Naive thymus-derived CD8-positive, alpha-beta T cell (primary cell): Measurements from ENCODE around the gene TUBGCP2. TPM values are rescaled to one million over a fixed set of nuclear protein-coding genes. Genes with fewer than 3 reads are reported as not detected.
A peak's percentile ranks its signal among the peaks of the same experiment; 100 is the strongest.

Experiments used
- ATAC-seq, 2 donors: fragments of 150-1000 bp; cut with Tn5 transposase in 1 of 2; sonication (Bioruptor Pico), chemical (Tn5 transposase) in 1 of 2; 1 replicate in 1 of 2; 2 replicates in 1 of 2; pipeline ENCODE4 v1.10.0; 2021; ENCODE audit warnings: mild to moderate bottlenecking in 2 of 2, moderate library complexity in 2 of 2
- POLR2A ChIA-PET: fragments of 350-600 bp; sonication (Branson Sonifier 250); formaldehyde crosslinking; loops from one replicate; lab custom pipeline; 2021; ENCODE audit warnings: antibody characterized with exemption; lab: Charles Lee
- DNase-seq, 10 donors: peaks; one replicate each; pipeline versions ENCODE4 v3.0.0 to v3.0.0-alpha.2; 2020 to 2022
- H3K27ac Mint-ChIP-seq, 10 donors: one replicate each; pipeline ENCODE4 v1.8.0; 2020 to 2022; ENCODE audit warnings: mild to moderate bottlenecking in 10 of 10, mixed read lengths in 10 of 10, moderate library complexity in 4 of 10, inconsistent platforms in 1 of 10
- H3K27me3 Mint-ChIP-seq, 5 donors: one replicate each; pipeline ENCODE4 v1.8.0; 2021 to 2022; ENCODE audit warnings: mixed read lengths in 5 of 5
- H3K36me3 Mint-ChIP-seq, 3 donors: one replicate each; pipeline ENCODE4 v1.8.0; 2020 to 2022; ENCODE audit warnings: mixed read lengths in 3 of 3, mild to moderate bottlenecking in 2 of 3, inconsistent platforms in 1 of 3
- H3K4me1 Mint-ChIP-seq, 4 donors: one replicate each; pipeline ENCODE4 v1.8.0; 2021 to 2022; ENCODE audit warnings: mixed read lengths in 4 of 4
- H3K4me3 Mint-ChIP-seq, 10 donors: one replicate each; pipeline ENCODE4 v1.8.0; 2020 to 2022; ENCODE audit warnings: mild to moderate bottlenecking in 10 of 10, mixed read lengths in 10 of 10, moderate library complexity in 6 of 10, inconsistent platforms in 1 of 10
- H3K9me3 Mint-ChIP-seq, 9 donors: one replicate each; pipeline ENCODE4 v1.8.0; 2020 to 2022; ENCODE audit warnings: mixed read lengths in 9 of 9, mild to moderate bottlenecking in 3 of 9, inconsistent platforms in 1 of 9, moderate library complexity in 1 of 9
- polyA plus RNA-seq, 3 donors: library from polyadenylated mRNA; unstranded; fragments of 300-500 nt; fragmentation: Illumina TruSeq; gene quantifications; one replicate each; pipeline ENCODE4 v1.2.3, GENCODE V29; 2021
- total RNA-seq, 8 experiments: library from RNA in 2 of 8; stranded (reverse) in 2 of 8; gene quantifications; one replicate each; pipeline ENCODE4 v1.2.3 and lab custom pipeline; 2021 to 2026

The TUBGCP2 gene
- total and polyA plus RNA-seq, 5 experiments from 2014 or later: 24.7 to 72.9 (median 35.6) TPM

GRCh38 chr10:133339708-133340380 lies 31.2 kb upstream of the TUBGCP2 start:
- peaks cover 2 to 5% (median 3%) of the 10 kb centered on the region in 4 donors for H3K4me1 Mint-ChIP-seq
- ATAC-seq: no peak
- no peaks in the 10 kb centered on the region for H3K9me3 Mint-ChIP-seq
- H3K27ac Mint-ChIP-seq: no peak overlapping the region
- H3K27me3 Mint-ChIP-seq: peaks cover 11 to 27% (median 18%) of the 10 kb centered on the region in 5 donors
- no peak overlapping the region for H3K4me3 Mint-ChIP-seq
- no peaks in the 10 kb centered on the region for H3K36me3 Mint-ChIP-seq
- DNase-seq: no peak
- POLR2A ChIA-PET: no interaction called here

GRCh38 chr10:133338080-133339071 lies 29.7 kb upstream of the TUBGCP2 start:
- no peak for DNase-seq
- POLR2A ChIA-PET: no interaction called here
- Mint-ChIP-seq H3K4me3 (no peak overlapping the region), H3K27me3 (peaks cover 7 to 13% (median 11%) of the 10 kb centered on the region in 5 donors), H3K9me3 (peaks cover 0 to 2% (median 0%) of the 10 kb centered on the region in 9 donors), H3K36me3 (no peaks in the 10 kb centered on the region), H3K4me1 (peaks cover 2 to 7% (median 6%) of the 10 kb centered on the region in 4 donors), H3K27ac (no peak overlapping the region)
- no peak for ATAC-seq

GRCh38 chr10:133337370-133337725 lies 28.7 kb upstream of the TUBGCP2 start:
- Mint-ChIP-seq H3K36me3 (no peaks in the 10 kb centered on the region), H3K4me3 (no peak overlapping the region), H3K27me3 (peaks cover 3 to 12% (median 7%) of the 10 kb centered on the region in 5 donors), H3K9me3 (peaks cover 0 to 9% (median 0%) of the 10 kb centered on the region in 9 donors), H3K27ac (no peak overlapping the region), H3K4me1 (peaks cover 2 to 7% (median 7%) of the 10 kb centered on the region in 4 donors)
- ATAC-seq: no peak
- POLR2A ChIA-PET: interaction anchor here (0.9 kb wide), 1 partner anchor 54 kb away, joined by 3 read pairs; no protein-coding TSS in a partner anchor
- DNase-seq: no peak

- POLR2A ChIA-PET: interaction anchor here (0.9 to 2.4 kb wide), 7 partner anchors 10 to 57 kb away, joined by 3 to 11 read pairs (median 4); partner anchors contain the start of genes ECHS1 and MTG1
- ATAC-seq (peak; percentile 52 to 60), DNase-seq (peak; percentile 78 to 97 (median 88))
- Mint-ChIP-seq H3K36me3 (no peaks in the 10 kb centered on the region), H3K4me1 (peaks cover 2 to 7% (median 7%) of the 10 kb centered on the region in 4 donors), H3K27ac (peak within 1 kb of the TSS in 8 of 10 donors; percentile 83 to 97 (median 93)), H3K27me3 (peaks cover under 1 to 12% (median 4%) of the 10 kb centered on the region in 5 donors), H3K9me3 (peaks cover 0 to 9% (median 0%) of the 10 kb centered on the region in 9 donors), H3K4me3 (peak within 1 kb of the TSS in 9 of 10 donors; percentile 67 to 85 (median 77))
Measured at GRCh38 chr10:133336577-133337369, 28.1 kb upstream of the TUBGCP2 start, which contains the start of gene CALY. CALY (minus strand) TSS chr10:133336896; CDS start chr10:133328989, 7,907 bp downstream.

- peaks cover 0 to 9% (median 0%) of the 10 kb centered on the region in 9 donors for H3K9me3 Mint-ChIP-seq
- POLR2A ChIA-PET: interaction anchor here (0.9 to 2.4 kb wide), 8 partner anchors 10 to 58 kb away, joined by 3 to 11 read pairs (median 4); partner anchors contain the start of genes ECHS1 and MTG1
- H3K27ac Mint-ChIP-seq: peak overlapping the region in 3 of 10 donors; percentile 62 to 97 (median 93)
- no peaks in the 10 kb centered on the region for H3K36me3 Mint-ChIP-seq
- no peak overlapping the region for H3K4me3 Mint-ChIP-seq
- peaks cover 0 to 8% (median 0%) of the 10 kb centered on the region in 5 donors for H3K27me3 Mint-ChIP-seq
- ATAC-seq: peak in 1 of 2 donors; percentile 5
- H3K4me1 Mint-ChIP-seq: peaks cover 2 to 7% (median 7%) of the 10 kb centered on the region in 4 donors
- DNase-seq: peak in 1 of 10 donors; percentile 70
Measured at GRCh38 chr10:133336118-133336576, 27.5 kb upstream of the TUBGCP2 start.

- Mint-ChIP-seq H3K4me3 (peak overlapping the region in 9 of 10 donors; percentile 67 to 94 (median 77)), H3K4me1 (peaks cover 2 to 7% (median 7%) of the 10 kb centered on the region in 4 donors), H3K27ac (peak overlapping the region in 9 of 10 donors; percentile 56 to 97 (median 93)), H3K27me3 (peaks cover 0 to 13% (median 0%) of the 10 kb centered on the region in 5 donors), H3K9me3 (peaks cover 0 to 9% (median 0%) of the 10 kb centered on the region in 9 donors), H3K36me3 (no peaks in the 10 kb centered on the region)
- ATAC-seq: peak; percentile 57 to 59
- DNase-seq: peak; percentile 73 to 97 (median 88)
- POLR2A ChIA-PET: interaction anchor here (0.9 to 2.4 kb wide), 7 partner anchors 9 to 59 kb away, joined by 3 to 11 read pairs (median 4); partner anchors contain the start of genes ECHS1 and MTG1
Measured at GRCh38 chr10:133335246-133336117, 26.8 kb upstream of the TUBGCP2 start.

GRCh38 chr10:133334503-133335245 lies 26.0 kb upstream of the TUBGCP2 start:
- no peaks in the 10 kb centered on the region for H3K36me3 Mint-ChIP-seq
- peaks cover 0 to 14% (median under 1%) of the 10 kb centered on the region in 5 donors for H3K27me3 Mint-ChIP-seq
- POLR2A ChIA-PET: interaction anchor here (1.6 to 2.4 kb wide), 3 partner anchors 24 to 59 kb away, joined by 3 to 11 read pairs (median 4); partner anchors contain the start of gene MTG1
- DNase-seq (peak in 2 of 10 donors; percentile 37 to 38), ATAC-seq (peak; percentile 22 to 34)
- peaks cover 6 to 12% (median 10%) of the 10 kb centered on the region in 4 donors for H3K4me1 Mint-ChIP-seq
- peak overlapping the region; percentile 56 to 97 (median 92) for H3K27ac Mint-ChIP-seq
- H3K4me3 Mint-ChIP-seq: peak overlapping the region in 9 of 10 donors; percentile 61 to 94 (median 77)
- H3K9me3 Mint-ChIP-seq: peaks cover 0 to 9% (median 0%) of the 10 kb centered on the region in 9 donors

- Mint-ChIP-seq H3K27ac (peak overlapping the region in 6 of 10 donors; percentile 31 to 85 (median 54)), H3K27me3 (peaks cover 3 to 19% (median 12%) of the 10 kb centered on the region in 5 donors), H3K4me1 (peaks cover 6 to 14% (median 12%) of the 10 kb centered on the region in 4 donors), H3K4me3 (peak overlapping the region in 1 of 10 donors; percentile 65), H3K36me3 (no peaks in the 10 kb centered on the region), H3K9me3 (peaks cover 0 to 9% (median 0%) of the 10 kb centered on the region in 9 donors)
- no peak for ATAC-seq
- peak in 1 of 10 donors; percentile 53 for DNase-seq
- POLR2A ChIA-PET: no interaction called here
Measured at GRCh38 chr10:133332936-133333699, 24.4 kb upstream of the TUBGCP2 start.

GRCh38 chr10:133329491-133330202 lies 21.0 kb upstream of the TUBGCP2 start:
- H3K4me3 Mint-ChIP-seq: peak overlapping the region in 8 of 10 donors; percentile 12 to 80 (median 50)
- H3K36me3 Mint-ChIP-seq: no peaks in the 10 kb centered on the region
- ATAC-seq (peak; percentile 84 to 85), DNase-seq (peak; percentile 72 to 91 (median 84))
- H3K9me3 Mint-ChIP-seq: peaks cover 0 to 9% (median 0%) of the 10 kb centered on the region in 9 donors
- POLR2A ChIA-PET: interaction anchor here (1.5 to 2.2 kb wide), 2 partner anchors 22 to 61 kb away, joined by 5 to 14 read pairs; no protein-coding TSS in a partner anchor
- peaks cover 6 to 42% (median 31%) of the 10 kb centered on the region in 5 donors for H3K27me3 Mint-ChIP-seq
- peaks cover 10 to 23% (median 15%) of the 10 kb centered on the region in 4 donors for H3K4me1 Mint-ChIP-seq
- peak overlapping the region in 5 of 10 donors; percentile 29 to 85 (median 51) for H3K27ac Mint-ChIP-seq
